Neural cell (in vitro differentiated cells): Measurements from ENCODE around the gene CDC25C. TPM values are rescaled to one million over a fixed set of nuclear protein-coding genes. Genes with fewer than 3 reads are reported as not detected.

ENCODE experiments used
- H2AFZ ChIP-seq: fragments of 200-600, 300-800 bp; sonication (generic), shearing (Covaris generic); 2 replicates; pipeline ENCODE4 v1.6.0; 2014; ENCODE audit warnings: low read depth, mild to moderate bottlenecking, antibody characterized with exemption, low read length, moderate library complexity
- H3F3A ChIP-seq: fragments of 200-600 bp; shearing (Covaris generic); 2 replicates; pipeline ENCODE4 v1.6.1; 2016; ENCODE audit warnings: mild to moderate bottlenecking, moderate library complexity, mixed read lengths, antibody characterized with exemption, low read length; ENCODE audit not compliant: insufficient read depth, poor library complexity, severe bottlenecking
- H3K27ac ChIP-seq: fragments of 200-600, 300-800 bp; sonication (generic), shearing (Covaris generic); 2 replicates; pipeline ENCODE4 v1.5.1; 2014; ENCODE audit warnings: mild to moderate bottlenecking, low read length, moderate library complexity
- H3K27me3 ChIP-seq: fragments of 300-800, 200-600 bp; sonication (generic), shearing (Covaris generic); 2 replicates; pipeline ENCODE4 v1.6.0; 2014; ENCODE audit warnings: mild to moderate bottlenecking, low read depth, low read length, moderate library complexity; ENCODE audit not compliant: insufficient read depth
- H3K36me3 ChIP-seq: fragments of 300-800, 200-600 bp; sonication (generic), shearing (Covaris generic); 2 replicates; pipeline ENCODE4 v1.5.1; 2014; ENCODE audit warnings: mild to moderate bottlenecking, antibody characterized with exemption, low read length, moderate library complexity; ENCODE audit not compliant: insufficient read depth
- H3K4me2 ChIP-seq: fragments of 300-800, 200-600 bp; sonication (generic), shearing (Covaris generic); 2 replicates; pipeline ENCODE4 v1.6.0; 2014; ENCODE audit warnings: mild to moderate bottlenecking, low read length
- H3K4me3 ChIP-seq: fragments of 300-800, 200-600 bp; sonication (generic), shearing (Covaris generic); 2 replicates; pipeline ENCODE4 v1.5.1; 2014; ENCODE audit warnings: mild to moderate bottlenecking, low read length, moderate library complexity
- H3K79me2 ChIP-seq: fragments of 200-600 bp; shearing (Covaris generic); replicated peaks from 2 replicates; pipeline ENCODE4 v1.6.0; 2014; ENCODE audit warnings: mild to moderate bottlenecking, low read length, moderate library complexity; ENCODE audit not compliant: insufficient read depth
- H3K9ac ChIP-seq: fragments of 300-800, 200-600 bp; sonication (generic), shearing (Covaris generic); 2 replicates; pipeline ENCODE4 v1.6.1; 2016; ENCODE audit warnings: mild to moderate bottlenecking, low read length, mixed read lengths
- H3K9me2 ChIP-seq: fragments of 200-600 bp; shearing (Covaris generic); 2 replicates; pipeline ENCODE4 v1.6.1; 2016; ENCODE audit warnings: mild to moderate bottlenecking, low read length, mixed read lengths; ENCODE audit not compliant: insufficient read depth
- H3K9me3 ChIP-seq: fragments of 200-600, 300-800 bp; sonication (generic), shearing (Covaris generic); 2 replicates; pipeline ENCODE4 v1.6.1; 2016; ENCODE audit warnings: mild to moderate bottlenecking, mixed run types, low read length, moderate library complexity, mixed read lengths
- H4K20me1 ChIP-seq: fragments of 200-600 bp; shearing (Covaris generic); 2 replicates; pipeline ENCODE4 v1.6.1; 2016; ENCODE audit warnings: mild to moderate bottlenecking, mixed run types; ENCODE audit not compliant: insufficient read depth
- EP300 ChIP-seq: fragments of 450-650 bp; conservative IDR thresholded peaks from 2 replicates; pipeline ENCODE4 v1.6.1; 2014; ENCODE audit warnings: antibody characterized with exemption, mild to moderate bottlenecking, moderate library complexity; ENCODE audit not compliant: poor library complexity, severe bottlenecking
- EZH2 ChIP-seq: fragments of 200-600, 300-800 bp; shearing (Covaris generic), sonication (generic); IDR thresholded peaks from 2 replicates; pipeline ENCODE4 v1.6.1; 2014; ENCODE audit warnings: antibody characterized with exemption, low read length, borderline replicate concordance, mild to moderate bottlenecking; ENCODE audit not compliant: insufficient read depth, poor library complexity, severe bottlenecking
- MXI1 ChIP-seq: fragments of 450-650 bp; conservative IDR thresholded peaks from 2 replicates; pipeline ENCODE4 v1.6.1; 2014; ENCODE audit warnings: antibody characterized with exemption, mild to moderate bottlenecking; ENCODE audit not compliant: poor library complexity, severe bottlenecking
- POLR2AphosphoS5 ChIP-seq: IDR thresholded peaks from 2 replicates; pipeline ENCODE4 v1.6.1; 2012
- RAD21 ChIP-seq: fragments of 450-650 bp; conservative IDR thresholded peaks from 2 replicates; pipeline ENCODE4 v1.6.1; 2014; ENCODE audit warnings: antibody characterized with exemption, mild to moderate bottlenecking, moderate library complexity
- SMC3 ChIP-seq: fragments of 450-650 bp; conservative IDR thresholded peaks from 2 replicates; pipeline ENCODE4 v1.6.1; 2014; ENCODE audit warnings: antibody characterized with exemption, mild to moderate bottlenecking, moderate library complexity; ENCODE audit not compliant: poor library complexity
- TAF1 ChIP-seq: IDR thresholded peaks from 2 replicates; pipeline ENCODE4 v1.6.1; 2012; ENCODE audit warnings: low read depth
- polyA plus RNA-seq: library from polyadenylated mRNA; depleted of rRNA; stranded (reverse); fragments of >200 nt; gene quantifications from 2 replicates; pipeline ENCODE4 v1.2.3, GENCODE V29; 2014
- TF ChIP-seq, protein P1 (sequence below): IDR thresholded peaks from 2 replicates; pipeline ENCODE4 v1.6.1; 2012; ENCODE audit warnings: borderline replicate concordance
- TF ChIP-seq, protein P2 (sequence below): fragments of 450-650 bp; IDR thresholded peaks from 2 replicates; pipeline ENCODE4 v1.5.1; 2014; ENCODE audit warnings: antibody characterized with exemption, mild to moderate bottlenecking, moderate library complexity; ENCODE audit not compliant: poor library complexity, severe bottlenecking

The CDC25C gene
- polyA plus RNA-seq, 1 donor from 2014 or later = 0.71 TPM

DNA sequence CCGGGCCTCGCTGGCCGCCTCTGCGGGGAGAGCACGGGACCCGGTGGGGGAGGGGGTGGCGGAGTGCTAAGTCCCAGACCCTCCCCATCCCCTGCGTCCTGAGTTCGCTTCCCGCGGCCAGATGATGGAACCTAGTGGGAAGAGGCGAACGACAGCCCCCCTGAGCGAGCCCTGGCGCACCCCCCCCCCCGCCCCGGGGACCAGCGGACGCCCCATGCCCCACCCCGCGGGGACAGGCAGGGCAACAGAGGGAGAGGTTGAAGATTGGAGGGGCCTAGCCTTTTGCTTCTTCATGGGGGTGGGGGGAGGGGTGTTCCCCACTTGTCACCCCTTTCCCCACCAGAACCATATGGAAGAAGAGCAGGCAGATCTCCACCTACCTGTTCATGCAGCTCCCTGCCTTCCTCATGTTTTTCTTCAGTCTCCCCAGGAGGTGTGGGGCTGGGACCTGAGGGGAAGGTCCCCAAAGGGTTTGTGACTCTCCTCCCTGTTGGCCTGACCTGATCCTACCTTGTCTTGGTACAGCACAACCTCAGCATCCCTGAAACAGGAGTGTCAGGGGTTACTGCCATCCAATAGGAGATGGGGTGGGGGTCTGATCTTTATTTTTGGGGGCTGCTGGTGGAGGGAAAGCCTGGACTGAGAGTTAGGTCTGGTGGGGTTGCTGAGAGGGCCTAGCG is 6.9 kb upstream of the CDC25C start:
- H3K9ac ChIP-seq = peak overlapping the region; percentile 99

DNA sequence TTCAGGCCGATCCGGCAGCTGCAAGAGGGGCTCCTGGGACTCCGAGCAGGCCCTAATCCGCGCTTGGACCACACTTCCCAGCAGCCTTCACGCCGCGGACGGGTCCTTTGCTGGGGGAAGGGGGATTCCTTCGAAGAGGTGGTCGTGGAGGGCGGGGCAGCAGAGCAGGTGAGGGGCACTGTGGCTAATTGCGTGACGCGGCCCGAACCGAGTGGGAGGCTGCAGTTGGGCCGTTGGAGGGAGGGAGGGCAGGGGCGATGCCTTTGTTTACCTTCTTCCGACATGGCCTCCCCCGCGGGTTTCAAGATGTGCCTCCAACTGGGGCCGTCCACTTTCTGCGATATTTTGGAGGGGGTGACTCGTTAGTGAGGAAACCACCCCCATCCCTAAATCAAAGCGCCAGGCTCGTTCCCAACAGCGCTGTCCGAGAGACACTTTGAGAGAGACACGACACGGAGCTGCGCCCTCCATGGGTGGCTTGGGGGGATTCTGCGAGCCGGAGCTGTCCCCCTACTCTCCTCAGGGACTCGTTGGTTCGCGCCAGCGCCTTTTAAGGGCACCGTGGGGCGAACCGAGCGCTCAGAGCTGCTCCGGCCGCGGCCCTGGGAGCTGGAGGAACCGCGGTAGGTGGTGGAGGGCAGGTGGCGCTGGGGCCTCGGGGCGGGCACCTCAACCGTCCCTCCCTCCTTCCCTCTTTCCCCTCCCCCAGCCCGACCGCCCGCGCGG is 6.2 kb upstream of the CDC25C start, which contains the start of gene FAM53C:
FAM53C (plus strand) TSS at position 582 of the 726 bp plus-strand sequence. CDS start 3,070 bp downstream, outside the sequence.
- H3K9ac ChIP-seq = peak within 1 kb of the TSS; percentile 99
- H4K20me1 ChIP-seq = no peaks in the 10 kb centered on the region
- H3K4me2 ChIP-seq = peak within 1 kb of the TSS; percentile 94
- H3K9me2 ChIP-seq = no peaks in the 10 kb centered on the region
- H3K4me3 ChIP-seq = peak within 1 kb of the TSS; percentile 96
- H3F3A ChIP-seq = no peaks in the 10 kb centered on the region
- peak within 1 kb of the TSS; percentile 96 for H2AFZ ChIP-seq
- H3K27ac ChIP-seq = peak within 1 kb of the TSS; percentile 92
- H3K36me3 ChIP-seq = no peaks in the 10 kb centered on the region
- H3K79me2 ChIP-seq = peaks cover 40% of the 10 kb centered on the region
- H3K27me3 ChIP-seq = no peaks in the 10 kb centered on the region
- TF ChIP-seq, protein P1, sequence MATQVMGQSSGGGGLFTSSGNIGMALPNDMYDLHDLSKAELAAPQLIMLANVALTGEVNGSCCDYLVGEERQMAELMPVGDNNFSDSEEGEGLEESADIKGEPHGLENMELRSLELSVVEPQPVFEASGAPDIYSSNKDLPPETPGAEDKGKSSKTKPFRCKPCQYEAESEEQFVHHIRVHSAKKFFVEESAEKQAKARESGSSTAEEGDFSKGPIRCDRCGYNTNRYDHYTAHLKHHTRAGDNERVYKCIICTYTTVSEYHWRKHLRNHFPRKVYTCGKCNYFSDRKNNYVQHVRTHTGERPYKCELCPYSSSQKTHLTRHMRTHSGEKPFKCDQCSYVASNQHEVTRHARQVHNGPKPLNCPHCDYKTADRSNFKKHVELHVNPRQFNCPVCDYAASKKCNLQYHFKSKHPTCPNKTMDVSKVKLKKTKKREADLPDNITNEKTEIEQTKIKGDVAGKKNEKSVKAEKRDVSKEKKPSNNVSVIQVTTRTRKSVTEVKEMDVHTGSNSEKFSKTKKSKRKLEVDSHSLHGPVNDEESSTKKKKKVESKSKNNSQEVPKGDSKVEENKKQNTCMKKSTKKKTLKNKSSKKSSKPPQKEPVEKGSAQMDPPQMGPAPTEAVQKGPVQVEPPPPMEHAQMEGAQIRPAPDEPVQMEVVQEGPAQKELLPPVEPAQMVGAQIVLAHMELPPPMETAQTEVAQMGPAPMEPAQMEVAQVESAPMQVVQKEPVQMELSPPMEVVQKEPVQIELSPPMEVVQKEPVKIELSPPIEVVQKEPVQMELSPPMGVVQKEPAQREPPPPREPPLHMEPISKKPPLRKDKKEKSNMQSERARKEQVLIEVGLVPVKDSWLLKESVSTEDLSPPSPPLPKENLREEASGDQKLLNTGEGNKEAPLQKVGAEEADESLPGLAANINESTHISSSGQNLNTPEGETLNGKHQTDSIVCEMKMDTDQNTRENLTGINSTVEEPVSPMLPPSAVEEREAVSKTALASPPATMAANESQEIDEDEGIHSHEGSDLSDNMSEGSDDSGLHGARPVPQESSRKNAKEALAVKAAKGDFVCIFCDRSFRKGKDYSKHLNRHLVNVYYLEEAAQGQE = peak; percentile 98
- TF ChIP-seq POLR2AphosphoS5 = peak; percentile 99
- peak; percentile 99 for TF ChIP-seq TAF1
- peak; percentile 44 for TF ChIP-seq MXI1
- TF ChIP-seq, protein P2, sequence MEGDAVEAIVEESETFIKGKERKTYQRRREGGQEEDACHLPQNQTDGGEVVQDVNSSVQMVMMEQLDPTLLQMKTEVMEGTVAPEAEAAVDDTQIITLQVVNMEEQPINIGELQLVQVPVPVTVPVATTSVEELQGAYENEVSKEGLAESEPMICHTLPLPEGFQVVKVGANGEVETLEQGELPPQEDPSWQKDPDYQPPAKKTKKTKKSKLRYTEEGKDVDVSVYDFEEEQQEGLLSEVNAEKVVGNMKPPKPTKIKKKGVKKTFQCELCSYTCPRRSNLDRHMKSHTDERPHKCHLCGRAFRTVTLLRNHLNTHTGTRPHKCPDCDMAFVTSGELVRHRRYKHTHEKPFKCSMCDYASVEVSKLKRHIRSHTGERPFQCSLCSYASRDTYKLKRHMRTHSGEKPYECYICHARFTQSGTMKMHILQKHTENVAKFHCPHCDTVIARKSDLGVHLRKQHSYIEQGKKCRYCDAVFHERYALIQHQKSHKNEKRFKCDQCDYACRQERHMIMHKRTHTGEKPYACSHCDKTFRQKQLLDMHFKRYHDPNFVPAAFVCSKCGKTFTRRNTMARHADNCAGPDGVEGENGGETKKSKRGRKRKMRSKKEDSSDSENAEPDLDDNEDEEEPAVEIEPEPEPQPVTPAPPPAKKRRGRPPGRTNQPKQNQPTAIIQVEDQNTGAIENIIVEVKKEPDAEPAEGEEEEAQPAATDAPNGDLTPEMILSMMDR = peak; percentile 41
- no peak for TF ChIP-seq EP300
- TF ChIP-seq RAD21 = peak; percentile 26
- no peak for TF ChIP-seq EZH2
- TF ChIP-seq SMC3 = no peak
- no peaks in the 10 kb centered on the region for H3K9me3 ChIP-seq

More for the DNA sequence above, 6.9 kb upstream of the CDC25C start:
- Histone ChIP-seq H3K9me3 (no peaks in the 10 kb centered on the region), H2AFZ (peak overlapping the region; percentile 21), H3K4me3 (peak overlapping the region; percentile 96), H4K20me1 (no peaks in the 10 kb centered on the region), H3F3A (no peaks in the 10 kb centered on the region), H3K27me3 (no peaks in the 10 kb centered on the region), H3K79me2 (peaks cover 40% of the 10 kb centered on the region), H3K4me2 (peak overlapping the region; percentile 94), H3K36me3 (no peaks in the 10 kb centered on the region), H3K27ac (peak overlapping the region; percentile 92), H3K9me2 (no peaks in the 10 kb centered on the region)
- TF ChIP-seq MXI1 = peak; percentile 1
- TF ChIP-seq RAD21 = peak; percentile 7
- TF ChIP-seq POLR2AphosphoS5 = no peak
- TF ChIP-seq, protein P1 = no peak
